GM23248 (cell line): ENCODE results near the gene TRIM36.

Experiments used
- EZH2 ChIP-seq: fragments of 200-600 bp; sonication (generic); IDR thresholded peaks from 2 replicates; pipeline ENCODE4 v1.6.1; 2018; ENCODE audit warnings: antibody characterized with exemption, mild to moderate bottlenecking; ENCODE audit not compliant: insufficient read depth, poor library complexity, severe bottlenecking
- EZH2phosphoT487 ChIP-seq: fragments of 200-600 bp; sonication (generic); IDR thresholded peaks from 2 replicates; pipeline ENCODE4 v1.6.1; 2018; ENCODE audit warnings: antibody characterized with exemption, moderate library complexity, mild to moderate bottlenecking, low read depth; ENCODE audit not compliant: insufficient read depth

DNA sequence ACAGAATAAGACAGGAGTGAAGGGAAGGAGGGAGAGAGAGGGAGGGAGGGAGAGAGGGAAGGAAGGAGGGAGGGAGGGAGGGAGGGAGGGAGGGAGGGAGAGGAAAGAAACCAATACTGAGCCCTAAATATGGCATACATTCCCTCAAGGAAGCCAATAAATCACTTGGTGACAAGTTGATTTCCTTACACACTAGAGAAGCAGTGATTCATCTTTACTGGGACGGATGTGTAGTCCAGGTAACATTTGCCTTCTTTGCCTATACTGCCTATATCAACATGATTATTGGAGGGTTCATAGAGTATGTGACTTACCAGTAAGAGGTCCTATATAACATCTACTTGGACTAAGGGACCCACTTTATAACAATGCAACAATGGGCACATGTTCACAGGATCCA, 83.2 kb downstream of the TRIM36 start:
- no peak for TF ChIP-seq EZH2phosphoT487
- TF ChIP-seq EZH2: no peak
